ENCODE data around the gene PHLPP1. TPM values are rescaled to one million over a fixed set of nuclear protein-coding genes. Genes with fewer than 3 reads are reported as not detected.

PHLPP1 gene
- total RNA-seq, 6 experiments from 2014 or later: 4.5 to 7.9 (median 5.5) TPM

GRCh38 chr18:62751977-62752376, 36.6 kb downstream of the PHLPP1 start:
- Mint-ChIP-seq H3K4me1 (ENCODE audit: low read depth) (peaks cover 18% of the 10 kb centered on the region), H3K36me3 (ENCODE audit: low read depth) (no peaks in the 10 kb centered on the region), H3K27ac (no peak overlapping the region), H3K9me3 (no peaks in the 10 kb centered on the region), H3K4me3 (no peak overlapping the region), H3K27me3 (ENCODE audit: insufficient read depth) (no peaks in the 10 kb centered on the region; the same call in 1 of the 2 replicates)
- DNase-seq: no peak
- TF ChIP-seq CTCF (IDR thresholded peaks at IDR 0.05): no peak

- no peak for TF ChIP-seq CTCF (IDR thresholded peaks at IDR 0.05)
- Mint-ChIP-seq H3K9me3 (no peaks in the 10 kb centered on the region), H3K27ac (no peak overlapping the region), H3K36me3 (ENCODE audit: low read depth) (no peaks in the 10 kb centered on the region), H3K4me1 (ENCODE audit: low read depth) (peaks cover 26% of the 10 kb centered on the region), H3K4me3 (no peak overlapping the region), H3K27me3 (ENCODE audit: insufficient read depth) (no peaks in the 10 kb centered on the region; the same call in 1 of the 2 replicates)
- DNase-seq: no peak
Measured at GRCh38 chr18:62754026-62754425, 38.7 kb downstream of the PHLPP1 start.

- no peaks in the 10 kb centered on the region; the same call in 1 of the 2 replicates for H3K27me3 Mint-ChIP-seq (ENCODE audit: insufficient read depth)
- H3K4me3 Mint-ChIP-seq: no peak overlapping the region
- DNase-seq: no peak
- no peak for TF ChIP-seq CTCF (IDR thresholded peaks at IDR 0.05)
- no peaks in the 10 kb centered on the region; the same call in 1 of the 2 replicates for H3K36me3 Mint-ChIP-seq (ENCODE audit: low read depth)
- H3K4me1 Mint-ChIP-seq (ENCODE audit: low read depth): peaks cover 41% of the 10 kb centered on the region
- H3K27ac Mint-ChIP-seq: no peak overlapping the region
- no peaks in the 10 kb centered on the region for H3K9me3 Mint-ChIP-seq
Measured at GRCh38 chr18:62755454-62755853, 40.1 kb downstream of the PHLPP1 start.

GRCh38 chr18:62755946-62756345, 40.6 kb downstream of the PHLPP1 start:
- Mint-ChIP-seq H3K4me1 (ENCODE audit: low read depth) (peaks cover 42% of the 10 kb centered on the region), H3K36me3 (ENCODE audit: low read depth) (no peaks in the 10 kb centered on the region; the same call in 1 of the 2 replicates), H3K27me3 (ENCODE audit: insufficient read depth) (no peaks in the 10 kb centered on the region; the same call in 1 of the 2 replicates), H3K9me3 (no peaks in the 10 kb centered on the region), H3K4me3 (no peak overlapping the region), H3K27ac (no peak overlapping the region)
- no peak for TF ChIP-seq CTCF (IDR thresholded peaks at IDR 0.05)
- DNase-seq: no peak

- H3K4me3 Mint-ChIP-seq: no peak overlapping the region
- H3K9me3 Mint-ChIP-seq: no peaks in the 10 kb centered on the region
- no peak for DNase-seq
- peaks cover 28% of the 10 kb centered on the region for H3K4me1 Mint-ChIP-seq (ENCODE audit: low read depth)
- no peaks in the 10 kb centered on the region for H3K27me3 Mint-ChIP-seq (ENCODE audit: insufficient read depth)
- H3K36me3 Mint-ChIP-seq (ENCODE audit: low read depth): no peaks in the 10 kb centered on the region; the same call in 1 of the 2 replicates
- no peak overlapping the region for H3K27ac Mint-ChIP-seq
- no peak for TF ChIP-seq CTCF (IDR thresholded peaks at IDR 0.05)
Measured at GRCh38 chr18:62757399-62758010, 42.2 kb downstream of the PHLPP1 start.
